ENCODE measurements around the gene PLD5.

- TF ChIP-seq CTCF (IDR thresholded peaks at IDR 0.05; ENCODE audit: low read length) (peak; percentile 62), EZH2 (IDR thresholded peaks at IDR 0.05; ENCODE audit: borderline replicate concordance, low read length) (no peak)
Observed at GRCh38 chr1:242467556-242468145, 56.8 kb downstream of the PLD5 start.

Data from OCI-LY1 (cell line).